A673 (cell line): ENCODE results near the gene TMEM178B.

ENCODE experiments used
- CTCF ChIP-seq: fragments of 300-800, 200-600 bp; sonication (generic); conservative IDR thresholded peaks from 2 replicates; pipeline ENCODE4 v1.5.1; 2017; ENCODE audit warnings: low read depth, mild to moderate bottlenecking, antibody characterized with exemption, low read length, moderate library complexity, mixed read lengths
- EZH2 ChIP-seq: fragments of 200-600 bp; sonication (generic); IDR thresholded peaks from 2 replicates; pipeline ENCODE4 v1.6.1; 2017; ENCODE audit warnings: borderline replicate concordance, low read depth, mild to moderate bottlenecking, mixed read lengths, antibody characterized with exemption, low read length; ENCODE audit not compliant: poor library complexity, severe bottlenecking

GRCh38 chr7:141076377-141076776 lies 2.5 kb downstream of the TMEM178B start:
- TF ChIP-seq EZH2 (no peak), CTCF (no peak)
